HG03520 (cell line): ENCODE results near the gene PPM1L.

Experiments
- ATAC-seq: cut with Tn5 transposase; IDR thresholded peaks from one replicate; pipeline ENCODE4 v1.9.1; 2021; ENCODE audit warnings: mild to moderate bottlenecking, moderate library complexity; ENCODE audit not compliant: unreplicated experiment

PPM1L gene

GRCh38 chr3:161070980-161071663, 315.1 kb downstream of the PPM1L start:
- ATAC-seq = no peak

- no peak for ATAC-seq
Measured at GRCh38 chr3:161072211-161072621, 316.2 kb downstream of the PPM1L start.

- no peak for ATAC-seq
Measured at GRCh38 chr3:161072751-161073150, 316.7 kb downstream of the PPM1L start.

- ATAC-seq = no peak
Measured at GRCh38 chr3:161073181-161073580, 317.1 kb downstream of the PPM1L start.

GRCh38 chr3:161081633-161082032, 325.6 kb downstream of the PPM1L start:
- ATAC-seq = no peak

- no peak for ATAC-seq
Measured at GRCh38 chr3:161082063-161082462, 326.0 kb downstream of the PPM1L start.

- no peak for ATAC-seq
Measured at GRCh38 chr3:161083131-161083530, 327.1 kb downstream of the PPM1L start.

- no peak for ATAC-seq
Measured at GRCh38 chr3:161084277-161084676, 328.2 kb downstream of the PPM1L start.

- no peak for ATAC-seq
Measured at GRCh38 chr3:161093895-161094294, 337.9 kb downstream of the PPM1L start.

GRCh38 chr3:161096771-161097367, 340.8 kb downstream of the PPM1L start:
- no peak for ATAC-seq

GRCh38 chr3:161100994-161101393, 345.0 kb downstream of the PPM1L start:
- ATAC-seq = no peak

GRCh38 chr3:161101609-161102008, 345.6 kb downstream of the PPM1L start:
- no peak for ATAC-seq

- ATAC-seq = no peak
Measured at GRCh38 chr3:161103776-161104385, 347.9 kb downstream of the PPM1L start.

GRCh38 chr3:161104561-161105551, 348.8 kb downstream of the PPM1L start, which contains the start of gene B3GALNT1:
Gene B3GALNT1 (minus strand): TSS chr3:161105349. CDS start chr3:161086754, 18,595 bp downstream.
- ATAC-seq = peak; percentile 60

- ATAC-seq = no peak
Measured at GRCh38 chr3:161107311-161107710, 351.3 kb downstream of the PPM1L start.

- ATAC-seq = no peak
Measured at GRCh38 chr3:161108840-161109239, 352.8 kb downstream of the PPM1L start.

- no peak for ATAC-seq
Measured at GRCh38 chr3:161117646-161118045, 361.6 kb downstream of the PPM1L start.

- no peak for ATAC-seq
Measured at GRCh38 chr3:161126495-161126894, 370.5 kb downstream of the PPM1L start.
